GM12874 (cell line): ENCODE measurements around the gene TMA7.

ENCODE experiments used
- TF ChIP-seq, protein P1 (sequence below): IDR thresholded peaks from 2 replicates; pipeline ENCODE4 v1.5.1; 2011; ENCODE audit warnings: low read depth, mild to moderate bottlenecking, control low read depth, low read length, moderate library complexity; ENCODE audit not compliant: insufficient read depth

The TMA7 gene

DNA sequence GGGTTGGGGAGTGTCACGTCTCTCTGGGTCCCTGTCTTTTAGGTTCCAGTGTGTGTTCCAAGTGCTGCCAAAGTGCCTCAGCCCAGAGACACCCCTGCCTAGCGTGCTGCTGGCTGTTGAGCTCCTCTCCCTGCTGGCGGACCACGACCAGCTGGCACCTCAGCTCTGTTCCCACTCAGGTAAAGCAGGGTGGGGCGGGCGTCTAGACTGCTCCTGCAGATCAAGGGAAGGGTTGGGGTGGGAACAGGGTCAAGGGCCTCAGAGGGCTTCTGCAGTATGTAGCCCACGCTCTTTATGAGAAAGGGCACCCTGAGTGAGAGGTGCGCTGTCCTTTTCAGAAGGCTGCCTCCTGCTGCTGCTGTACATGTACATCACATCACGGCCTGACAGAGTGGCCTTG lies 23.6 kb downstream of the TMA7 start:
- TF ChIP-seq, protein P1, sequence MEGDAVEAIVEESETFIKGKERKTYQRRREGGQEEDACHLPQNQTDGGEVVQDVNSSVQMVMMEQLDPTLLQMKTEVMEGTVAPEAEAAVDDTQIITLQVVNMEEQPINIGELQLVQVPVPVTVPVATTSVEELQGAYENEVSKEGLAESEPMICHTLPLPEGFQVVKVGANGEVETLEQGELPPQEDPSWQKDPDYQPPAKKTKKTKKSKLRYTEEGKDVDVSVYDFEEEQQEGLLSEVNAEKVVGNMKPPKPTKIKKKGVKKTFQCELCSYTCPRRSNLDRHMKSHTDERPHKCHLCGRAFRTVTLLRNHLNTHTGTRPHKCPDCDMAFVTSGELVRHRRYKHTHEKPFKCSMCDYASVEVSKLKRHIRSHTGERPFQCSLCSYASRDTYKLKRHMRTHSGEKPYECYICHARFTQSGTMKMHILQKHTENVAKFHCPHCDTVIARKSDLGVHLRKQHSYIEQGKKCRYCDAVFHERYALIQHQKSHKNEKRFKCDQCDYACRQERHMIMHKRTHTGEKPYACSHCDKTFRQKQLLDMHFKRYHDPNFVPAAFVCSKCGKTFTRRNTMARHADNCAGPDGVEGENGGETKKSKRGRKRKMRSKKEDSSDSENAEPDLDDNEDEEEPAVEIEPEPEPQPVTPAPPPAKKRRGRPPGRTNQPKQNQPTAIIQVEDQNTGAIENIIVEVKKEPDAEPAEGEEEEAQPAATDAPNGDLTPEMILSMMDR = no peak

DNA sequence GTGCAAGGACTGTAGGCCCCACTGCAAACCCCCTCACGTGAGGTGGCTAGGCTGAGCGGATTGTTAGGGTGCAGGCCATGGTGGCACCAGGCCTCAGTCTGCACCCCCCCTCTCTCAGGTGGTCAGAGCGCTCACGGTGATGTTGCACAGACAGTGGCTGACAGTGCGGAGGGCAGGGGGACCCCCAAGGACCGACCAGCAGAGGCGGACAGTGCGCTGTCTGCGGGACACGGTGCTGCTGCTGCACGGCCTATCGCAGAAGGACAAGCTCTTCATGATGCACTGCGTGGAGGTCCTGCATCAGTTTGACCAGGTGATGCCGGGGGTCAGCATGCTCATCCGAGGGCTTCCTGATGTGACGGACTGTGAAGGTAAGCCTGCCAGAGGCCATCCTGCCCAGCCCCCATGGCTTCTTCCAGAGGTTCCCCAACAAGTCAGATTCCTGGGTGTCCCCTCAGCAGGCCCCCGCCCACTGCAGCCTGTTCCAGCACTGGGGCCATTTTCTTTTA lies 24.7 kb downstream of the TMA7 start:
- TF ChIP-seq, protein P1 = no peak

DNA sequence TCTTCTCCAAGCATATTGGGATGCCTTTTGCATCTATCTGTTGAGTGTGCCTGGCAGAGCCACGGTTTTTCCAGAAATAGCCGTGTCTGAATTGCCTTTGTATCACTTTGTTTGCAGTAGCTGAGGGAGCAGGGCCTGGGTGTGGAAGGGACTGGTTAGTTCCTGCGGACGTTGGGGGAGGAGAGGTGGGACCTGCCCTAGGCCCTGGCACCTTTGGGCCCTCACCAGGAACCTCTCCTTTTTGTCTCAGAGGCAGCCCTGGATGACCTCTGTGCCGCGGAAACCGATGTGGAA lies 25.1 kb downstream of the TMA7 start:
- TF ChIP-seq, protein P1 = no peak

DNA sequence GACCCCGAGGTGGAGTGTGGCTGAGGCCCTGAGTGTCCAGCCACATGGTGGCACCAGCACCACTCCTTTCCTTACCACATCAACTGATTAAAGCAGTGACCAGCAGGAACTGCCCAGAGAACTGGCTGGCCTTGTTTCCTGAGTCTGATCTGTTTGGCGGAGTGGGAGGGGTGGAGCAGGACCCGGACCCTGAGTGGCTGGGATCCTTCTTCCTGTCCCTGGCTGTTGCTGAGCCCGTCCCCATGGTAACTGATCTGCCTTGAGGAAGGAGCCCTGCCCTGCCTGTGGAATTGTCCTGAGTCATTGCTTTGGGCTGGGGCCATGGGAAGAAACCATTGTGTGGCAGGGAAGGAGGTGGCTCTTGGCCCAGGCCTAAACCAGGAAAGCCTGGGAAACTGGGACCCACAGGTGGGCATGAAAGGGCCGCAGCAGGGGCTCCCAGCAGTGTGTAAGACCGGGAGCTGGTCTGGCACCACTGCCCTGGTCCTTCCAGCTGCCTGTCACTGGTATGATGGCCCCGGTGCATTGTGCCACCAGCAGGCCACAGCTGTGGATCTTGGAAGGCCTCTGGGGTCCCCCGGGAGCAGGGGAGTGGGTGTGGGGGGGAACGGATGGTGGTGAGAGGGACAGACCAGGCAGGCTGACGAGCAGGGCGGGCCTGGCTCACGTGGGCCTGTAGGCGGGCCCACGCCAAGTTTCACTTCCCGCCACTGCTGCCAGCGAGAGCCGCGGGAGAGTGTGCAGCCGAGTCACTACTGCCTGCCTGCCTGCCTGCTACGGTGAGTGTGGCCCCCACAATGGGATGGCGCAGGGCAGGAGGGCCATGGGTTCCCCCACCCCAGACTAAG lies 25.7 kb downstream of the TMA7 start:
- TF ChIP-seq, protein P1 = peak; percentile 69

DNA sequence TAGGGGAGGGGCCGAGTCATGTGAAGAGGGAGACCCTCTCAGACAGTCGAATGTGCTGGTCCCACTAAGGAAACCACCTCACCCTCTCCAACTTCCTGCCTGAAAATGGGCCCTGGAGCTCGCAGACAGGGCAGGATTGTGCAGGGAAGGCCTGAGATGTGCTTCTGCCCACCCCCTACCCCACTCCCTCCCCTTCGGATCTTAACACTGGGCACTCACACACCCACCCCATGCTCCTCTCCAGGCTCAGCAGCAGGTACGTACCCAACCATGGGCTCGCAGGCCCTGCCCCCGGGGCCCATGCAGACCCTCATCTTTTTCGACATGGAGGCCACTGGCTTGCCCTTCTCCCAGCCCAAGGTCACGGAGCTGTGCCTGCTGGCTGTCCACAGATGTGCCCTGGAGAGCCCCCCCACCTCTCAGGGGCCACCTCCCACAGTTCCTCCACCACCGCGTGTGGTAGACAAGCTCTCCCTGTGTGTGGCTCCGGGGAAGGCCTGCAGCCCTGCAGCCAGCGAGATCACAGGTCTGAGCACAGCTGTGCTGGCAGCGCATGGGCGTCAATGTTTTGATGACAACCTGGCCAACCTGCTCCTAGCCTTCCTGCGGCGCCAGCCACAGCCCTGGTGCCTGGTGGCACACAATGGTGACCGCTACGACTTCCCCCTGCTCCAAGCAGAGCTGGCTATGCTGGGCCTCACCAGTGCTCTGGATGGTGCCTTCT lies 26.5 kb downstream of the TMA7 start:
- TF ChIP-seq, protein P1 = no peak

DNA sequence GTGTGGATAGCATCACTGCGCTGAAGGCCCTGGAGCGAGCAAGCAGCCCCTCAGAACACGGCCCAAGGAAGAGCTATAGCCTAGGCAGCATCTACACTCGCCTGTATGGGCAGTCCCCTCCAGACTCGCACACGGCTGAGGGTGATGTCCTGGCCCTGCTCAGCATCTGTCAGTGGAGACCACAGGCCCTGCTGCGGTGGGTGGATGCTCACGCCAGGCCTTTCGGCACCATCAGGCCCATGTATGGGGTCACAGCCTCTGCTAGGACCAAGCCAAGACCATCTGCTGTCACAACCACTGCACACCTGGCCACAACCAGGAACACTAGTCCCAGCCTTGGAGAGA lies 27.0 kb downstream of the TMA7 start:
- TF ChIP-seq, protein P1 = no peak

DNA sequence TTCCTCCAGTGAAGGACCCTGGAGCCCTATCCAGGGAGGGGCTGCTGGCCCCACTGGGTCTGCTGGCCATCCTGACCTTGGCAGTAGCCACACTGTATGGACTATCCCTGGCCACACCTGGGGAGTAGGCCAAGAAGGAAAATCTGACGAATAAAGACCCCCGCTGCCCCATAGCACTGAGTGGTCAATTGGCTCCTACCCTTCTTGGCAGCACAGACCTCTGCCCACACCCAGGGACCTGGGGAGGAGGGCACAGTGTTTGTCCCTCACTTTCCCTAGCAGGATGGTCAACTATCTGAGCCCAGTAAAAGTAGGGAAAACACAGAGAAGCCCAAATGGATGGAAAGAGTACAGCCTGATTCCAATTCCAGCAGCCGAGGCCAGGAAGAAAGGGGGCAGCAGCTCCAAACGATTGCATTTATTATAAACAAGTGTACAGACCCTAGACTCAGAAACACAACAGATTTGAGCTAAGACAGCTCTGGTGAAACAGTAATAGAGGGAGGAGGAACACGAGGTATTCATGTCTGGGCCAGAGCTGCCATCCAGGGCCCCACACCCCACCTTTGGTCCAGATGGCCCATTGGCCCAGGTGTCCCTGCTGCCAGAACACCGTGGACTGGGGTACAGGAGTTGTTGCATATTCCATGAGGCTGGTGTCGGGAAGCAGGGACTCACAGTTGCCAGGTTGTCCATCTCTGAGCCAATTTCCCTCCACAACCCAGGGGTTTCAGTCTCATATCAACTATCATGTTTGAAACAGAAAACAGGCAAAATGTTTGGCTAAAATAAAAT lies 27.6 kb downstream of the TMA7 start:
- TF ChIP-seq, protein P1 = no peak
